BE2C (cell line): Measurements from ENCODE around the gene FRMD4B.
"Not testable (repeated sequence)": the region's sequence is repeated elsewhere in the genome, so short reads cannot be mapped to it uniquely, and the experiment has no call there.

Source experiments
- DNase-seq: peaks from one replicate; pipeline ENCODE4 v3.0.0-alpha.2; 2020
- H3K27me3 ChIP-seq: fragments of 250-450 bp; sonication (Bioruptor Pico); 2 replicates; pipeline ENCODE4 v1.5.1; 2020; ENCODE audit warnings: mild to moderate bottlenecking
- H3K36me3 ChIP-seq: fragments of 250-450 bp; sonication (Bioruptor Pico); 2 replicates; pipeline ENCODE4 v1.5.1; 2020; ENCODE audit warnings: mild to moderate bottlenecking
- H3K4me1 ChIP-seq: fragments of 250-450 bp; sonication (Bioruptor Pico); 2 replicates; pipeline ENCODE4 v1.5.1; 2020
- H3K4me3 ChIP-seq: 2 replicates; pipeline ENCODE4 v1.5.1; 2011; ENCODE audit warnings: low read depth, low read length
- H3K9me3 ChIP-seq: fragments of 250-450 bp; sonication (Bioruptor Pico); 2 replicates; pipeline ENCODE4 v1.5.1; 2020
- TF ChIP-seq, protein P1 (sequence below): IDR thresholded peaks from 2 replicates; pipeline ENCODE4 v1.5.1; 2012; ENCODE audit warnings: mild to moderate bottlenecking, low read depth, low read length

FRMD4B gene

DNA sequence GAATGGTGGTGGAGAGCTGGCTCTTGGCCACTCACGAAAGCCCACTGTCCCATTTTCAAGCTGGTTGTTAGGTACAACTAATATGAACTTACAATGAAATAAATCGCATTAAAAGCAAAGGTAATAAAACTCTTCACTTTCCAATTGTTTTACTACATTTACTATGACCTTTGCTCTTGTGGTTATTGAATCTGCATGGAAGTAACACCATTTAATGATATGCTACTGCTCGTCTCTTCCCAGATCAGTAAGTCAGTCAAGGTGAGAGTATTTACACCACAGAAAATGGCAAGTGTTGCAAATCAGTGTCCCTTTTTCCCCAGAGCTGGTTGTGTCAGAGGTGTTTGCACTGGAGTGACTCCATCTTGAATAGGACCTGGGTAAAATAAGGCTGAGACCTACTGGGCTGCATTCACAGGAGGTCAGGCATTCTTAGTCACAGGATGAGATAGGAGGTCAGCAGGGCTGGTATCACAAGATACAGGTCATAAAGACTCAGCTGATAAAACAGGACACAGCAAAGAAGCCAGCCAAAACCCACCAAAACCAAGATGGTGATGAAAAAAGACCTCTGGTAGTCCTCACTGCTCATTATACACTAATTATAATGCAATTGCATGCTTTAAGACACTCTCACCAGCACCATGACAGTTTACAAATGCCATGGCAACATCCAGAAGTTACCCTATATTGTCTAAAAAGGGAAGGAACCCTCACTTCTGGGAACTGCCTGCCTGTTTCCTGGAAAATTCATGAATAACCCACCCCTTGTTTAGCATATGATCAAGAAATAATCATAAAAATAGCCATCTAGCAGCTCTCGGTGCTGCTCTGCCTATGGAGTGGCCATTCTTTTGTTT is 57.6 kb downstream of the FRMD4B start:
- Histone ChIP-seq H3K27me3 (no peaks in the 10 kb centered on the region), H3K4me1 (no peaks in the 10 kb centered on the region; the same call in none of the 2 replicates), H3K4me3 (no peak overlapping the region), H3K36me3 (no peaks in the 10 kb centered on the region), H3K9me3 (no peaks in the 10 kb centered on the region)
- no peak for DNase-seq
- TF ChIP-seq, protein P1, sequence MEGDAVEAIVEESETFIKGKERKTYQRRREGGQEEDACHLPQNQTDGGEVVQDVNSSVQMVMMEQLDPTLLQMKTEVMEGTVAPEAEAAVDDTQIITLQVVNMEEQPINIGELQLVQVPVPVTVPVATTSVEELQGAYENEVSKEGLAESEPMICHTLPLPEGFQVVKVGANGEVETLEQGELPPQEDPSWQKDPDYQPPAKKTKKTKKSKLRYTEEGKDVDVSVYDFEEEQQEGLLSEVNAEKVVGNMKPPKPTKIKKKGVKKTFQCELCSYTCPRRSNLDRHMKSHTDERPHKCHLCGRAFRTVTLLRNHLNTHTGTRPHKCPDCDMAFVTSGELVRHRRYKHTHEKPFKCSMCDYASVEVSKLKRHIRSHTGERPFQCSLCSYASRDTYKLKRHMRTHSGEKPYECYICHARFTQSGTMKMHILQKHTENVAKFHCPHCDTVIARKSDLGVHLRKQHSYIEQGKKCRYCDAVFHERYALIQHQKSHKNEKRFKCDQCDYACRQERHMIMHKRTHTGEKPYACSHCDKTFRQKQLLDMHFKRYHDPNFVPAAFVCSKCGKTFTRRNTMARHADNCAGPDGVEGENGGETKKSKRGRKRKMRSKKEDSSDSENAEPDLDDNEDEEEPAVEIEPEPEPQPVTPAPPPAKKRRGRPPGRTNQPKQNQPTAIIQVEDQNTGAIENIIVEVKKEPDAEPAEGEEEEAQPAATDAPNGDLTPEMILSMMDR, result no peak

DNA sequence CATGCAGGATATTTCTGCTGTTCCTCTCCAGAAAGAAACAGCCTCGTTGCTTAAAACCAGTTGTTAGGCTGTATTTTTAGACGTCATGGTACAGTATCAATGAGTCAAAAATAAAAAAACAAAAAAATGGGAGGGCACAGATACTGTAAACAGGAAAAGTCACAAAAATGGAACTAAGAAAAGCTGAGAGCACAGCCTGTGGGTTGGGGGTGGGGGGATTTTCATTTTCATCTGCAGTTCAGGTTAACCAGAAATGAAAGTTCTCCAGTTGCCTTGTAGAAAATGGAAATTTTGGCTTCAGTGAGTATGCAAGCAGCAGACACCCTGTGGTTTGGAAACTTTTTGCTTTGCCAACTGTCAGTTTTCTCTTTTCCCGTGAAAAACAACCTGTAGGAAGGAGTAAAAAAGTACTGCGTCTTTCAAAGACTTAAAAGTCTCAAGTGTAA is 59.0 kb downstream of the FRMD4B start:
- H3K36me3 ChIP-seq, result no peaks in the 10 kb centered on the region
- no peak for DNase-seq
- TF ChIP-seq, protein P1, result no peak

GRCh38 chr3:69325151-69325550 is 60.7 kb downstream of the FRMD4B start:
- H3K4me3 ChIP-seq, result no peak overlapping the region
- no peaks in the 10 kb centered on the region for H3K4me1 ChIP-seq
- H3K9me3 ChIP-seq, result no peaks in the 10 kb centered on the region
- no peak for DNase-seq
- TF ChIP-seq, protein P1, result no peak
- no peaks in the 10 kb centered on the region for H3K27me3 ChIP-seq
- no peaks in the 10 kb centered on the region for H3K36me3 ChIP-seq

More for the DNA sequence above, 59.0 kb downstream of the FRMD4B start:
- no peaks in the 10 kb centered on the region for H3K9me3 ChIP-seq
- H3K4me1 ChIP-seq, result no peaks in the 10 kb centered on the region; the same call in 1 of the 2 replicates
- H3K4me3 ChIP-seq, result no peak overlapping the region
- no peaks in the 10 kb centered on the region for H3K27me3 ChIP-seq

GRCh38 chr3:69324362-69325025 is 61.4 kb downstream of the FRMD4B start:
- H3K4me3 ChIP-seq, result no peak overlapping the region
- H3K36me3 ChIP-seq, result no peaks in the 10 kb centered on the region
- peak; percentile 65 for DNase-seq
- H3K4me1 ChIP-seq, result no peaks in the 10 kb centered on the region
- no peaks in the 10 kb centered on the region for H3K9me3 ChIP-seq
- TF ChIP-seq, protein P1, result peak; percentile 81
- no peaks in the 10 kb centered on the region for H3K27me3 ChIP-seq

DNA sequence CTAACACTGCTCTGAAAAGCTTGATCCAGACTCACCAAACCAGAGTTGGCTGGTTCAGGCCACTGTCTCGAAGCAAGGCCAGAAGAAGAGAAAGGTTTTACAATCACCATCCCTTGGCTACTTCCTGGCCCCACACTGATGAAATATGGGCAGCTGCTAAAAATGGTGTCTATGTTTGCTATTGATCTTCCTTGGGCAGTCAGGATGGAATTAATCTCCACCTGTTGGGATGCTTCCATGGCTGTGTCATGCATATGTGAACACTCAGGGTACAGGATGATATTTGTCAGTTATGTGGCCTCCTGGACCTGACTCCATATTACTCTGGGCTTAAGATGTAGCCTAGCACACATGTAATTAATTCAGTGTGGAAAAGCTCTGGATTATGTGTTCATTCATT is 61.9 kb downstream of the FRMD4B start:
- TF ChIP-seq, protein P1, result no peak
- Histone ChIP-seq H3K27me3 (no peaks in the 10 kb centered on the region), H3K36me3 (no peaks in the 10 kb centered on the region), H3K9me3 (no peaks in the 10 kb centered on the region), H3K4me1 (no peaks in the 10 kb centered on the region), H3K4me3 (no peak overlapping the region)
- no peak for DNase-seq

- H3K4me3 ChIP-seq, H3K36me3 ChIP-seq, H3K4me1 ChIP-seq, H3K9me3 ChIP-seq, H3K27me3 ChIP-seq, DNase-seq: not testable (repeated sequence)
Measured at GRCh38 chr3:69322512-69322911, 63.4 kb downstream of the FRMD4B start.
